Mesenchymal stem cell (in vitro differentiated cells and primary cell): ENCODE data around the gene RHAG.
"Not testable (repeated sequence)": the region's sequence is repeated elsewhere in the genome, so short reads cannot be mapped to it uniquely, and the experiment has no call there.

Experiments used
- DNase-seq: peaks from one replicate; pipeline ENCODE4 v3.0.0-alpha.2; 2013
- H2AFZ ChIP-seq: one replicate; pipeline ENCODE4 v1.6.1; 2013; ENCODE audit warnings: low read depth, mild to moderate bottlenecking, control low read depth, inconsistent platforms, low read length, moderate library complexity
- H2AK5ac ChIP-seq: 2 replicates; pipeline ENCODE4 v1.6.1; 2013; ENCODE audit warnings: low read length, moderate library complexity, mild to moderate bottlenecking, inconsistent platforms; ENCODE audit not compliant: severe bottlenecking
- H2BK120ac ChIP-seq: one replicate; pipeline ENCODE4 v1.6.1; 2013; ENCODE audit warnings: low read depth, mild to moderate bottlenecking, inconsistent platforms, low read length, moderate library complexity
- H2BK12ac ChIP-seq, 2 experiments: one replicate each; pipeline ENCODE4 v1.6.1; 2013; ENCODE audit warnings: inconsistent platforms in 2 of 2, low read length in 2 of 2, mild to moderate bottlenecking in 2 of 2, moderate library complexity in 2 of 2, control low read depth in 1 of 2
- H2BK15ac ChIP-seq: one replicate; pipeline ENCODE4 v1.6.1; 2013; ENCODE audit warnings: mild to moderate bottlenecking, low read depth, inconsistent platforms; ENCODE audit not compliant: poor library complexity, severe bottlenecking
- H2BK5ac ChIP-seq: 2 replicates; pipeline ENCODE4 v1.6.1; 2013; ENCODE audit warnings: low read depth, mild to moderate bottlenecking, low read length, control low read depth, inconsistent platforms; ENCODE audit not compliant: poor library complexity, severe bottlenecking
- H3K14ac ChIP-seq, 2 experiments: one replicate each; pipeline ENCODE4 v1.6.1; 2013; ENCODE audit warnings: inconsistent platforms in 2 of 2, low read length in 2 of 2, control low read depth in 1 of 2, mild to moderate bottlenecking in 1 of 2, moderate library complexity in 1 of 2
- H3K18ac ChIP-seq, 2 experiments: one replicate each; pipeline ENCODE4 v1.6.1; 2013; ENCODE audit warnings: inconsistent platforms in 2 of 2, low read length in 2 of 2, control low read depth in 1 of 2, low read depth in 1 of 2, mild to moderate bottlenecking in 1 of 2
- H3K23ac ChIP-seq, 2 experiments: one replicate each; pipeline ENCODE4 v1.6.1; 2013; ENCODE audit warnings: inconsistent platforms in 2 of 2, low read length in 2 of 2, mild to moderate bottlenecking in 2 of 2, moderate library complexity in 2 of 2, control low read depth in 1 of 2
- H3K27ac ChIP-seq: 2 replicates; pipeline ENCODE4 v1.5.1; 2013; ENCODE audit warnings: mild to moderate bottlenecking, moderate library complexity, low read length, control low read depth, inconsistent platforms; ENCODE audit not compliant: poor library complexity, severe bottlenecking
- H3K27me3 ChIP-seq, 2 experiments: 2 replicates each; pipeline versions ENCODE4 v1.6.1 to v1.7.0; 2013; ENCODE audit warnings: low read length in 2 of 2, mild to moderate bottlenecking in 2 of 2, moderate library complexity in 2 of 2, control low read depth in 1 of 2, inconsistent platforms in 1 of 2; ENCODE audit not compliant: control insufficient read depth in 1 of 2, insufficient read depth in 1 of 2
- H3K36me3 ChIP-seq, 2 experiments: 2 replicates each; pipeline versions ENCODE4 v1.6.1 to v1.7.0; 2013; ENCODE audit warnings: low read length in 2 of 2, control low read depth in 1 of 2, inconsistent platforms in 1 of 2, low read depth in 1 of 2, mild to moderate bottlenecking in 1 of 2; ENCODE audit not compliant: insufficient read depth in 2 of 2, control insufficient read depth in 1 of 2
- H3K4ac ChIP-seq, 2 experiments: one replicate each; pipeline ENCODE4 v1.6.1; 2013; ENCODE audit warnings: inconsistent platforms in 2 of 2, low read length in 2 of 2, mild to moderate bottlenecking in 2 of 2, moderate library complexity in 2 of 2, control low read depth in 1 of 2, low read depth in 1 of 2
- H3K4me1 ChIP-seq: 2 replicates; pipeline ENCODE4 v1.6.1; 2013; ENCODE audit warnings: low read depth, low read length, control low read depth; ENCODE audit not compliant: control insufficient read depth, insufficient read depth
- H3K4me2 ChIP-seq: 2 replicates; pipeline ENCODE4 v1.6.1; 2013; ENCODE audit warnings: low read length, mild to moderate bottlenecking, inconsistent platforms; ENCODE audit not compliant: poor library complexity, severe bottlenecking
- H3K4me3 ChIP-seq, 2 experiments: 2 replicates each; pipeline versions ENCODE4 v1.5.1 to v1.7.0; 2013; ENCODE audit warnings: low read length in 2 of 2, mild to moderate bottlenecking in 2 of 2, control low read depth in 1 of 2, low read depth in 1 of 2; ENCODE audit not compliant: insufficient read depth in 1 of 2
- H3K79me1 ChIP-seq: replicated peaks from 2 replicates; pipeline ENCODE4 v1.6.1; 2013; ENCODE audit warnings: mild to moderate bottlenecking, control low read depth, low read length, inconsistent platforms; ENCODE audit not compliant: poor library complexity, severe bottlenecking
- H3K9ac ChIP-seq: 2 replicates; pipeline ENCODE4 v1.7.0; 2013; ENCODE audit warnings: mild to moderate bottlenecking, low read length, moderate library complexity
- H3K9me3 ChIP-seq: 2 replicates; pipeline ENCODE4 v1.7.0; 2013; ENCODE audit warnings: mild to moderate bottlenecking, low read length; ENCODE audit not compliant: control insufficient read depth
- H4K8ac ChIP-seq: one replicate; pipeline ENCODE4 v1.6.1; 2013; ENCODE audit warnings: inconsistent platforms, mild to moderate bottlenecking, low read length, moderate library complexity
- H4K91ac ChIP-seq: one replicate; pipeline ENCODE4 v1.6.1; 2013; ENCODE audit warnings: mild to moderate bottlenecking, low read length, inconsistent platforms
- WGBS: methylation state at CpG from one replicate; pipeline ENCODE4 v1.1.7; 2013; ENCODE audit warnings: mixed read lengths; 5-methylcytosine and 5-hydroxymethylcytosine counted together

The RHAG gene

DNA sequence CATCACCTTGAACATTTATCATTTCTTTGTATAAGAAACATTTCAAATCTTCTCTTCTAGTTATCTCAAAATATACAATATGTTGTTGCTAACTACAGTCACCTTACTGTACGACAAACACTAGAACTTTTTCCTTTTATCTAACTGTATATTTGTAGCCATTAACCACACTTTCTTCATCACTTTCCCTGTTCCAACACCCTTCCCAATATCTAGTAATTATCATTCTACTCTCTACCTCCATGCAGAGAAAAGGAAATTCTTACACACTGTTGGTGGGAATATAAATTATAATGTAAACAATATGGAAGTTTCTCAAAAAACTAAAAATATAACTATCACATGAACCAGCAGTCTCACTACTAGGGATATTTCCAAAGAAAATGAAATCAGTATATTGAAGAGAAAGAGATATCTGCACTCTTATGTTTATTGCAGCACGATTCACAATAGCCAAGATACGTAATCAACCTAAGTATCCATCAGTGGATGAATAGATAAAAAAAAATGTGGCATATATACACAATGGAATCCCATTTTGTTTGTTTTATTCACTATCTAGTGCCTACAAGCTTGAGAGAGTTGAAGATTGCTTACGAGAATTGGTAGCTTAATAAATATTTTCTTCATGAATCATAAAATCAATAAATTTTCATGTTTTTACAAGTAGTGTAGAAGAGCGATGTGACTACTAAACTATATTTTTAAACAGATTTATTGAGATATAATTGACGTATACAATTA, 2.4 kb downstream of the RHAG start:
- H2BK120ac ChIP-seq, result no peak overlapping the region
- H4K91ac ChIP-seq, result no peak overlapping the region
- no peaks in the 10 kb centered on the region for H3K9me3 ChIP-seq
- H3K79me1 ChIP-seq, result no peaks in the 10 kb centered on the region
- H3K36me3 ChIP-seq, result no peaks in the 10 kb centered on the region
- peaks cover 0 to 4% of the 10 kb centered on the region in 2 experiments for H3K27me3 ChIP-seq
- WGBS, result 94% methylated on average over 1 of the region's 6 CpGs
- no peaks in the 10 kb centered on the region for H3K4me1 ChIP-seq
- no peak overlapping the region for H2BK15ac ChIP-seq
- H3K14ac ChIP-seq, result no peak overlapping the region
- H3K23ac ChIP-seq, result no peak overlapping the region
- H3K4me3 ChIP-seq, result no peak overlapping the region
- H2BK5ac ChIP-seq, result no peak overlapping the region
- no peak for DNase-seq
- H3K9ac ChIP-seq, result no peak overlapping the region
- H3K4ac ChIP-seq, result no peak overlapping the region
- H3K4me2 ChIP-seq, result no peak overlapping the region
- H2BK12ac ChIP-seq, result no peak overlapping the region
- no peak overlapping the region for H4K8ac ChIP-seq
- no peak overlapping the region for H3K18ac ChIP-seq
- H3K27ac ChIP-seq, result no peak overlapping the region
- no peak overlapping the region for H2AFZ ChIP-seq
- H2AK5ac ChIP-seq, result no peak overlapping the region

GRCh38 chr6:49633541-49633940, 3.1 kb downstream of the RHAG start:
- no peak overlapping the region for H3K14ac ChIP-seq
- WGBS, result no CpG with 5 or more reads among the region's 2 CpGs
- H3K79me1 ChIP-seq, result no peaks in the 10 kb centered on the region
- no peak overlapping the region for H2BK120ac ChIP-seq
- no peak overlapping the region for H4K91ac ChIP-seq
- no peak overlapping the region for H3K4ac ChIP-seq
- H3K18ac ChIP-seq, result no peak overlapping the region
- H3K23ac ChIP-seq, result no peak overlapping the region
- no peaks in the 10 kb centered on the region for H3K9me3 ChIP-seq
- H2BK5ac ChIP-seq, result no peak overlapping the region
- no peaks in the 10 kb centered on the region for H3K36me3 ChIP-seq
- no peaks in the 10 kb centered on the region for H3K27me3 ChIP-seq
- H3K4me2 ChIP-seq, result no peak overlapping the region
- no peak overlapping the region for H3K4me3 ChIP-seq
- no peak overlapping the region for H2AFZ ChIP-seq
- H4K8ac ChIP-seq, result no peak overlapping the region
- no peaks in the 10 kb centered on the region for H3K4me1 ChIP-seq
- H2BK15ac ChIP-seq, result no peak overlapping the region
- no peak for DNase-seq
- no peak overlapping the region for H2BK12ac ChIP-seq
- no peak overlapping the region for H3K9ac ChIP-seq
- no peak overlapping the region for H2AK5ac ChIP-seq
- no peak overlapping the region for H3K27ac ChIP-seq

GRCh38 chr6:49632727-49633126, 3.9 kb downstream of the RHAG start:
- Histone ChIP-seq H3K14ac (no peak overlapping the region), H3K4me1 (no peaks in the 10 kb centered on the region), H2BK15ac (no peak overlapping the region), H3K27me3 (no peaks in the 10 kb centered on the region), H2AFZ (no peak overlapping the region), H3K36me3 (no peaks in the 10 kb centered on the region), H3K4me2 (no peak overlapping the region), H4K8ac (no peak overlapping the region), H3K9me3 (no peaks in the 10 kb centered on the region), H3K23ac (no peak overlapping the region), H3K27ac (no peak overlapping the region), H4K91ac (no peak overlapping the region), H3K4me3 (no peak overlapping the region), H2AK5ac (no peak overlapping the region), H3K18ac (no peak overlapping the region), H2BK5ac (no peak overlapping the region), H3K9ac (no peak overlapping the region), H2BK120ac (no peak overlapping the region), H3K4ac (no peak overlapping the region), H3K79me1 (no peaks in the 10 kb centered on the region), H2BK12ac (no peak overlapping the region)
- no peak for DNase-seq
- 94% methylated on average over 2 of the region's 3 CpGs for WGBS

GRCh38 chr6:49629485-49630088, 7.1 kb downstream of the RHAG start:
- not testable (repeated sequence) for H2BK5ac ChIP-seq, H3K27me3 ChIP-seq, H3K27ac ChIP-seq, H2BK15ac ChIP-seq, H3K9ac ChIP-seq, H3K14ac ChIP-seq, H2BK12ac ChIP-seq, H3K4ac ChIP-seq, H3K36me3 ChIP-seq, H2AK5ac ChIP-seq, H4K91ac ChIP-seq, DNase-seq, H4K8ac ChIP-seq, H3K79me1 ChIP-seq, H3K9me3 ChIP-seq, H3K4me1 ChIP-seq, H3K4me3 ChIP-seq, H2BK120ac ChIP-seq, H3K23ac ChIP-seq, H3K18ac ChIP-seq, H2AFZ ChIP-seq, H3K4me2 ChIP-seq
- WGBS, result 94% methylated on average over 32 of the region's 36 CpGs
